SU-DHL-6 (cell line): ENCODE measurements around the gene ASB11.

ENCODE experiments used
- H2AFZ ChIP-seq: fragments of 200-600 bp; sonication (generic); 2 replicates; pipeline ENCODE4 v1.6.1; 2014; ENCODE audit warnings: low read depth, mild to moderate bottlenecking, moderate library complexity, mixed read lengths, antibody characterized with exemption, low read length; ENCODE audit not compliant: severe bottlenecking
- H3F3A ChIP-seq: fragments of 200-600 bp; shearing (Covaris generic); 2 replicates; pipeline ENCODE4 v1.6.0; 2016; ENCODE audit warnings: antibody characterized with exemption, mild to moderate bottlenecking; ENCODE audit not compliant: insufficient read depth
- H3K27ac ChIP-seq: fragments of 200-600 bp; sonication (generic); 2 replicates; pipeline ENCODE4 v1.5.1; 2016; ENCODE audit warnings: low read depth, mild to moderate bottlenecking, low read length, moderate library complexity, mixed read lengths
- H3K27me3 ChIP-seq: fragments of 200-600 bp; sonication (generic), shearing (Covaris generic); 2 replicates; pipeline ENCODE4 v1.6.0; 2014; ENCODE audit warnings: mild to moderate bottlenecking, low read length
- H3K36me3 ChIP-seq: fragments of 200-600 bp; sonication (generic); 2 replicates; pipeline ENCODE4 v1.6.1; 2014; ENCODE audit warnings: mild to moderate bottlenecking, low read length, mixed read lengths
- H3K4me2 ChIP-seq: fragments of 300-600, 200-600 bp; shearing (Covaris generic), sonication (generic); 2 replicates; pipeline ENCODE4 v1.6.0; 2014; ENCODE audit warnings: low read length, low read depth, mild to moderate bottlenecking; ENCODE audit not compliant: poor library complexity, severe bottlenecking
- H3K4me3 ChIP-seq: fragments of 200-600 bp; sonication (generic); 2 replicates; pipeline ENCODE4 v1.5.1; 2014; ENCODE audit warnings: antibody characterized with exemption, low read length, mild to moderate bottlenecking, mixed read lengths; ENCODE audit not compliant: insufficient read depth, poor library complexity, severe bottlenecking
- H3K79me2 ChIP-seq: fragments of 200-600 bp; sonication (generic); 2 replicates; pipeline ENCODE4 v1.6.1; 2014; ENCODE audit warnings: mild to moderate bottlenecking, low read length, moderate library complexity; ENCODE audit not compliant: insufficient read depth
- H3K9ac ChIP-seq: fragments of 200-600 bp; sonication (generic); 2 replicates; pipeline ENCODE4 v1.7.0; 2014; ENCODE audit warnings: mild to moderate bottlenecking, low read length
- H3K9me2 ChIP-seq: fragments of 200-600 bp; sonication (generic); replicated peaks from 2 replicates; pipeline ENCODE4 v1.6.1; 2014; ENCODE audit warnings: low read length; ENCODE audit not compliant: insufficient read depth
- H3K9me3 ChIP-seq: fragments of 200-600 bp; sonication (generic); 2 replicates; pipeline ENCODE4 v1.6.1; 2014; ENCODE audit warnings: low read length, mixed read lengths; ENCODE audit not compliant: insufficient read depth
- H4K20me1 ChIP-seq: fragments of 200-600 bp; sonication (generic); 2 replicates; pipeline ENCODE4 v1.6.1; 2014; ENCODE audit warnings: low read depth, mild to moderate bottlenecking, antibody characterized with exemption, low read length, moderate library complexity, mixed read lengths
- CTCF ChIP-seq: fragments of 200-600 bp; sonication (generic); IDR thresholded peaks from one replicate; pipeline ENCODE4 v1.5.1; 2017; ENCODE audit warnings: antibody characterized with exemption, mild to moderate bottlenecking, low read length, moderate library complexity; ENCODE audit not compliant: insufficient read depth, poor library complexity, severe bottlenecking
- EZH2phosphoT487 ChIP-seq: fragments of 200-600 bp; sonication (generic), shearing (Covaris generic); conservative IDR thresholded peaks from 2 replicates; pipeline ENCODE4 v1.6.1; 2018; ENCODE audit warnings: mild to moderate bottlenecking, antibody characterized with exemption, low read length, moderate library complexity, mixed read lengths

The ASB11 gene

GRCh38 chrX:15328821-15329220 lies 13.4 kb upstream of the ASB11 start:
- Histone ChIP-seq H2AFZ (no peak overlapping the region), H3K4me3 (no peak overlapping the region), H4K20me1 (no peaks in the 10 kb centered on the region), H3K79me2 (no peaks in the 10 kb centered on the region), H3K9me3 (no peaks in the 10 kb centered on the region), H3K9ac (no peak overlapping the region), H3K9me2 (no peaks in the 10 kb centered on the region), H3F3A (no peaks in the 10 kb centered on the region), H3K36me3 (no peaks in the 10 kb centered on the region), H3K27ac (no peak overlapping the region), H3K27me3 (no peaks in the 10 kb centered on the region), H3K4me2 (no peak overlapping the region)
- TF ChIP-seq EZH2phosphoT487, result no peak
- TF ChIP-seq CTCF, result no peak

GRCh38 chrX:15328131-15328530 lies 12.7 kb upstream of the ASB11 start:
- Histone ChIP-seq H3K9me2 (no peaks in the 10 kb centered on the region), H3K9me3 (no peaks in the 10 kb centered on the region), H3K27me3 (no peaks in the 10 kb centered on the region), H3K79me2 (no peaks in the 10 kb centered on the region), H3K4me3 (no peak overlapping the region), H3K27ac (no peak overlapping the region), H3K4me2 (no peak overlapping the region), H3K36me3 (no peaks in the 10 kb centered on the region), H3K9ac (no peak overlapping the region), H2AFZ (no peak overlapping the region), H3F3A (no peaks in the 10 kb centered on the region), H4K20me1 (no peaks in the 10 kb centered on the region)
- TF ChIP-seq EZH2phosphoT487 (no peak), CTCF (no peak)

GRCh38 chrX:15322472-15322871 lies 7.0 kb upstream of the ASB11 start:
- Histone ChIP-seq H3K9me2 (no peaks in the 10 kb centered on the region), H3K27me3 (no peaks in the 10 kb centered on the region), H3K4me3 (no peak overlapping the region), H3F3A (no peaks in the 10 kb centered on the region), H3K27ac (no peak overlapping the region), H3K4me2 (no peak overlapping the region), H3K9ac (no peak overlapping the region), H4K20me1 (no peaks in the 10 kb centered on the region), H3K36me3 (no peaks in the 10 kb centered on the region; the same call in 1 of the 2 replicates), H2AFZ (no peak overlapping the region), H3K79me2 (no peaks in the 10 kb centered on the region), H3K9me3 (no peaks in the 10 kb centered on the region)
- no peak for TF ChIP-seq EZH2phosphoT487
- TF ChIP-seq CTCF, result no peak

GRCh38 chrX:15322072-15322471 lies 6.6 kb upstream of the ASB11 start:
- no peaks in the 10 kb centered on the region for H3K9me2 ChIP-seq
- H3K27me3 ChIP-seq, result no peaks in the 10 kb centered on the region
- no peak overlapping the region for H3K4me2 ChIP-seq

More at GRCh38 chrX:15322072-15322471, 6.6 kb upstream of the ASB11 start:
- no peaks in the 10 kb centered on the region for H3K9me3 ChIP-seq
- no peaks in the 10 kb centered on the region; the same call in 1 of the 2 replicates for H3K36me3 ChIP-seq
- no peak overlapping the region for H3K4me3 ChIP-seq
- no peak overlapping the region for H3K9ac ChIP-seq
- H3K27ac ChIP-seq, result no peak overlapping the region
- H3F3A ChIP-seq, result no peaks in the 10 kb centered on the region
- H4K20me1 ChIP-seq, result no peaks in the 10 kb centered on the region
- TF ChIP-seq CTCF, result no peak
- no peak for TF ChIP-seq EZH2phosphoT487
- no peak overlapping the region for H2AFZ ChIP-seq
- H3K79me2 ChIP-seq, result no peaks in the 10 kb centered on the region
